GM13977 (cell line): ENCODE results near the gene USP7.
"Not testable (repeated sequence)": the region's sequence is repeated elsewhere in the genome, so short reads cannot be mapped to it uniquely, and the experiment has no call there.

Experiments used
- DNase-seq: peaks from one replicate; pipeline ENCODE4 v3.0.0; 2012; ENCODE audit warnings: low spot score
- in situ Hi-C: fragments of 300-500 bp; cut with MboI; formaldehyde crosslinking; loops from one replicate; pipeline ENCODE4 v1.12.0; 2022; ENCODE audit warnings: low sequenced_read_pairs, low pct_unique_long_range_greater_than_20kb, mixed read lengths, inconsistent platforms; ENCODE audit not compliant: unreplicated experiment
- TF ChIP-seq, protein P1 (sequence below): IDR thresholded peaks from 2 replicates; pipeline ENCODE4 v1.5.1; 2012; ENCODE audit warnings: mild to moderate bottlenecking, control low read depth; ENCODE audit not compliant: insufficient read depth; ENCODE audit errors: extremely low read depth, missing control alignments

USP7 gene

DNA sequence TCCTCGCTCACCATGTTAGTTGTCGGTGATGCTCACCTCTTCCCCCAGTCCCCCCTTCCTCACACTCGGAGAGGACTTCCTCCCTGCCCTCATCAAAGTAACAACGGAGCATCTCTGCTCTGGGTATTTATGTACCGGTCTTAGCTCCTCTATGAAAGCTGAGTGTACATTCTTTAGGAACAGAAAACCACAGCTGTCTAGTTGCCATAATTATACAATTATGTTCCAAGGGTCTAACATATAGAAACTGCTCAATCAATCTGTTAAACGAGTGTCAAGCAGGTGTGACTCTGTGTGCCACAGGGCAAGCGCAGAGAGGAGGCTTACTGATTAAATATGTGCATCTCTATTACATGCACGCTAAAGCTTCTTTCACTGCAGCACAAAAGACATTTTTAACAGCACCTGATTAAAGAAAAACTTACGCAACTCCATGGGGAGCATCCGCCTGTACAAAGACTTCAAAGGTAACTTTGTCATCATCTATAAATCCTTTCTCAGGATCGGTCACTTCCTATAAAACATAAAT is 43.7 kb downstream of the USP7 start:
- TF ChIP-seq, protein P1, sequence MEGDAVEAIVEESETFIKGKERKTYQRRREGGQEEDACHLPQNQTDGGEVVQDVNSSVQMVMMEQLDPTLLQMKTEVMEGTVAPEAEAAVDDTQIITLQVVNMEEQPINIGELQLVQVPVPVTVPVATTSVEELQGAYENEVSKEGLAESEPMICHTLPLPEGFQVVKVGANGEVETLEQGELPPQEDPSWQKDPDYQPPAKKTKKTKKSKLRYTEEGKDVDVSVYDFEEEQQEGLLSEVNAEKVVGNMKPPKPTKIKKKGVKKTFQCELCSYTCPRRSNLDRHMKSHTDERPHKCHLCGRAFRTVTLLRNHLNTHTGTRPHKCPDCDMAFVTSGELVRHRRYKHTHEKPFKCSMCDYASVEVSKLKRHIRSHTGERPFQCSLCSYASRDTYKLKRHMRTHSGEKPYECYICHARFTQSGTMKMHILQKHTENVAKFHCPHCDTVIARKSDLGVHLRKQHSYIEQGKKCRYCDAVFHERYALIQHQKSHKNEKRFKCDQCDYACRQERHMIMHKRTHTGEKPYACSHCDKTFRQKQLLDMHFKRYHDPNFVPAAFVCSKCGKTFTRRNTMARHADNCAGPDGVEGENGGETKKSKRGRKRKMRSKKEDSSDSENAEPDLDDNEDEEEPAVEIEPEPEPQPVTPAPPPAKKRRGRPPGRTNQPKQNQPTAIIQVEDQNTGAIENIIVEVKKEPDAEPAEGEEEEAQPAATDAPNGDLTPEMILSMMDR: no peak
- DNase-seq: no peak
- in situ Hi-C loops: no loop called here

DNA sequence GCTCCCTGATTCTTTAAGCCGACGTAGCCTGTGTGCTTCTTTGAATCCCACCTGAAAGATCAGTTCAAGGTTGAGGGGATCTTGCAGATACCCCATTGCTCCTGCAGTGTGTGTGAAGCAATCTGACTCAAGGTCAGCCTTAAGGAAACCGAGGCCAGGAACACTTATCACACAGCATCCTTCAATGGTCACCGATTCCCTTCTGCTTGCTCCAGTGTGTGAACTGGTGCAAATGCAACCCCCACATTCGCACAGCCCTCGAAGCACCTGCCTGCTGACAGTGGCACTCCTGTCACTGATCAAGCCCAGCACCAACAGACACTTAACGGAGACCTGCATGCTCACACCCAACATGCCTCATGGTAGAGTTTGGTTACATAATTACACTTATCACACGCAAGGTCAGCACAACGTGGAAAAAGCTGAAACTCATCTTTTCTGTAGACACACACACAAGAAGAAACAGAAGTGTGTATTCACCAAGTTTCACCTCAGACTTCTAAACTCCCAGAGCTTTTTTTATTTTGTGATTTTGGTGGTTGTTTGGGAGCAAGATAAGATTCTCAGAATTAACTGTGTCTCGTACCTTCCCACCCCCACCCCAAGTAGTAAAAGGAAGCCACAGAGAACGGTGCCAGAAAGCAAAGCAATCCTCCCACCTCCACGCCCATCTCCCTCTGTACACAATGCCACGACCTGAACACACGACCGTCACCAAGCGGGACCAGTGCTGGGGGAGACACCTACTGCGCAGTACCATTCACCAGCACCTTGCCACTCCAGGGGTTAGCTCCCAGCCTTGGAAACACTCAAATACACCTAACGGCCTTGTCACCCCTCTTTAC is 44.4 kb downstream of the USP7 start:
- TF ChIP-seq, protein P1: no peak
- in situ Hi-C loops: no loop called here
- no peak for DNase-seq

DNA sequence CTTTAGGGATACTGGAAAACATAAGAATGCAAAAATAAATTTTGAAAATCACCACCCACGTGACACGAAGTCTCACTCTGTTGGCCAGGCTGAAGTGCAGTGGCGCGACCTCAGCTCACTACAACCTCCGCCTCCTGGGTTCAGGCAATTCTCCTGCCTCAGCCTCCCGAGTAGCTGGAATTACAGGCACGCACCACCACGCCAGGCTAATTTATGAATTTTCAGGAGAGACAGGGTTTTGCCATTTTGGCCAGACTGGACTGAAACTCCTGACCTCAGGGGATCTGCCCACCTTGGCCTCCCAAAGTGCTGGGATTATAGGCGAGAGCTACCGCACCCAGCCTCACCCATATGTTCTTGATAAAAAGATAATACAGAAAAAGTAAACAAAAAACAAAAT is 46.4 kb downstream of the USP7 start:
- DNase-seq, in situ Hi-C loops: not testable (repeated sequence)

DNA sequence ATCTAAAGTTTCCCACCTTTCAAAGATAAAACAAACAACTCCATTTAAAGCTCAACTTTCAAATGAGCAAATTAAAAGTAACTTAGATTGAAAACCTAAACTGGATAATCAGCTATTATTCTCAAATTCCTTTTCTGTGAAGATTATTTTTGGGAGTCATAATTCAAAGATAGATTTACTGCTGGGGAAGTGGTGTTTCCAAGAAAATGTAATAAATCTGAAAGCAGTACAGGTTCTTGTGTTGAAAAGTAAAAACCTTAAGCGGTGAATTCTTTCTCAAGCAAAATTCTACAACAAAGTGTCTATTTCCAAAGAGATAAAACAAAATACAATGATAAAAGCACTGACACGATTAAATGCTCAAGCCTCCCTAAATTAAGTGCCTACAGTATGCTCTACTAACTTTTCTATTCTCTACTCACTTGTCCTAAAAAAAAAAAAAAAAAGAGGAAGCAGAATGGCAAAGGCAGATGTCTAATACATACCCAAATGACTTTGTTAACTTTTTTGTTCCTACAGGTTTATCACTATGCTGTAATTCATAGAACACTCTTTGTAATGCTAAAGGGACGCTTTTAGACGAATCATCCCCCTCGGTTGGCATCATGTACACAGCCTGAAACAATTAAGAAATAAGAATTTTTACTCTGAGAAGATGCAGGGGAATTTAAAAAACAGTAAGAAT is 47.0 kb downstream of the USP7 start:
- DNase-seq: no peak
- in situ Hi-C loops: no loop called here
- TF ChIP-seq, protein P1: no peak

DNA sequence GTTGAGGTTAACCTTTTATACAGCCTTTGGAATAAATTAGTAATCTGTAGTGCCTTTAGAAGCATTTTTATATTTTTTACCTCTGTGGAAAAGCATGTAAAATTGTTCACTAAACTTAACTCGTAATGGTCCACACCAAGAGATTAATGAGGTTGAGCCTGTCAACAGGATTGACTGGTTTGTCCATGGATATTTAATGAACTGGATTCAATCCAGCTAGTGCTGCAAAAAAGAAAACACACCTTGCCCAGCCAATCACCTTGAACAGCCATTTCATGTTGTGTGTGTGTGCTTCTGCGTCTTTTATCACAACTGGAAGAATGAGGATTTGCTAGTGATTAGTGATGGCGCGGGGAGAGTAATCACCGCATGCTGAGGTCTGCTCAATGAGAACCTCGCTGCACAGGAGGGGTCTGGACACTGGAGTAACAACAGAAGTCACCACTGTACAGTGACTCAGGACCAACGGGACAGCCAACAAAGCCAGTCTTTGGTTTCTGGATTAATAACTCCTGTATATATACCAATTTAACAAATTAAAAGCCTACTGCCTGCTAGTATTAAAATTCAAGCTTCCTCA is 47.9 kb downstream of the USP7 start:
- TF ChIP-seq, protein P1: no peak
- DNase-seq: no peak
- in situ Hi-C loops: no loop called here

DNA sequence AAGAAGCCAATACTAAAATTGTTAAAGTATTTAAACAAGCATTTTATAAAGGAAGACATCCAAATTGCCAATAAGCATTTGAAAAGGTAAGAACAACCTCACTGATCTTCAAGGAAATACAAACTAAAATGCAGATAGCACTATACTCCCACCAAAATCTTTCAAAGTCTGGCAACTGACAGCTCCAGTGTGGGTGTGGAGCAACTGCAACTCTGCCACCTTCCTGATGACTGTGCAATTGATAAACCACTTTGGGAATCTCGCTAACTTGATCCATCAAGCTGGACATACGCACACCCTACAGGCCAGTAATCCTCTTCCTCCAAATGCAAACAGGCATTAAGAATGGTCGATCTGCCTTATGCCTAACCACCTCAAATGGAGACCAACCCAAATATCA is 49.6 kb downstream of the USP7 start:
- DNase-seq: no peak
- TF ChIP-seq, protein P1: no peak
- in situ Hi-C loops: no loop called here
